CD14-positive monocyte (primary cell): ENCODE measurements around the gene BMP7. TPM values are rescaled to one million over a fixed set of nuclear protein-coding genes. Genes with fewer than 3 reads are reported as not detected.

Experiments used
- DNase-seq, 3 donors: peaks; one replicate each; pipeline ENCODE4 v3.0.0-alpha.2; 2011 to 2022
- H2AFZ ChIP-seq: 2 replicates; pipeline ENCODE4 v1.6.0; 2012; ENCODE audit warnings: mild to moderate bottlenecking, low read depth, low read length, inconsistent platforms; ENCODE audit not compliant: insufficient read depth, poor library complexity, severe bottlenecking
- H3K27ac ChIP-seq, 2 donors: 1 replicate in 1 of 2; 2 replicates in 1 of 2; pipeline ENCODE4 v1.5.1; 2012 to 2013; ENCODE audit warnings: low read length in 2 of 2, control low read depth in 1 of 2, inconsistent platforms in 1 of 2, low read depth in 1 of 2, mild to moderate bottlenecking in 1 of 2
- H3K27me3 ChIP-seq, 2 donors: one replicate each; pipeline versions ENCODE4 v1.6.0 to v1.6.1; 2011 to 2013; ENCODE audit warnings: low read length in 2 of 2; ENCODE audit not compliant: control insufficient read depth in 2 of 2, insufficient read depth in 2 of 2
- H3K36me3 ChIP-seq, 2 donors: replicated peaks in 1 of 2; 1 replicate in 1 of 2; 2 replicates in 1 of 2; pipeline versions ENCODE4 v1.5.1 to v1.6.1; 2012 to 2013; ENCODE audit warnings: low read length in 2 of 2, control low read depth in 1 of 2, inconsistent platforms in 1 of 2, mild to moderate bottlenecking in 1 of 2; ENCODE audit not compliant: insufficient read depth in 2 of 2, control insufficient read depth in 1 of 2
- H3K4me1 ChIP-seq, 2 donors: 1 replicate in 1 of 2; 2 replicates in 1 of 2; pipeline versions ENCODE4 v1.5.1 to v1.6.1; 2012 to 2013; ENCODE audit warnings: low read length in 2 of 2, control low read depth in 1 of 2, inconsistent platforms in 1 of 2, mild to moderate bottlenecking in 1 of 2, moderate library complexity in 1 of 2; ENCODE audit not compliant: insufficient read depth in 2 of 2, control insufficient read depth in 1 of 2
- H3K4me2 ChIP-seq: replicated peaks from 2 replicates; pipeline ENCODE3; 2012; ENCODE audit warnings: low read length, moderate library complexity, mild to moderate bottlenecking; ENCODE audit not compliant: poor library complexity, severe bottlenecking; ENCODE audit errors: extremely low read depth
- H3K4me3 ChIP-seq, 3 experiments: fragments of 200-600 bp in 1 of 3; sonication (generic) in 1 of 3; replicated peaks in 1 of 3; 1 replicate in 2 of 3; 2 replicates in 1 of 3; pipeline ENCODE4 v1.5.1; 2011 to 2013; ENCODE audit warnings: low read length in 3 of 3, mild to moderate bottlenecking in 3 of 3, control low read depth in 2 of 3, low read depth in 2 of 3, inconsistent platforms in 1 of 3, moderate library complexity in 1 of 3
- H3K79me2 ChIP-seq: 2 replicates; pipeline ENCODE4 v1.6.0; 2012; ENCODE audit warnings: mild to moderate bottlenecking, control low read depth, inconsistent platforms, low read length, moderate library complexity; ENCODE audit not compliant: insufficient read depth
- H3K9ac ChIP-seq: 2 replicates; pipeline ENCODE4 v1.6.0; 2017; ENCODE audit warnings: low read length, mild to moderate bottlenecking; ENCODE audit not compliant: insufficient read depth, poor library complexity, severe bottlenecking
- H3K9me3 ChIP-seq, 2 donors: replicated peaks in 1 of 2; 1 replicate in 1 of 2; 2 replicates in 1 of 2; pipeline versions ENCODE4 v1.5.1 to v1.6.1; 2012 to 2013; ENCODE audit warnings: low read length in 2 of 2, control low read depth in 1 of 2; ENCODE audit not compliant: control insufficient read depth in 1 of 2, insufficient read depth in 1 of 2
- H4K20me1 ChIP-seq: 2 replicates; pipeline ENCODE4 v1.6.0; 2012; ENCODE audit warnings: mild to moderate bottlenecking, low read length, control low read depth, moderate library complexity; ENCODE audit not compliant: insufficient read depth
- H3K27ac Mint-ChIP-seq, 7 donors: one replicate each; pipeline ENCODE4 v1.8.0; 2020; ENCODE audit warnings: mild to moderate bottlenecking in 7 of 7, mixed read lengths in 7 of 7, moderate library complexity in 6 of 7, inconsistent platforms in 2 of 7
- H3K27me3 Mint-ChIP-seq, 3 donors: one replicate each; pipeline ENCODE4 v1.8.0; 2021 to 2022; ENCODE audit warnings: low read depth in 3 of 3, mild to moderate bottlenecking in 3 of 3, mixed read lengths in 3 of 3, moderate library complexity in 3 of 3, inconsistent platforms in 1 of 3
- H3K36me3 Mint-ChIP-seq, 2 donors: one replicate each; pipeline ENCODE4 v1.8.0; 2020; ENCODE audit warnings: mixed read lengths in 2 of 2, inconsistent platforms in 1 of 2, mild to moderate bottlenecking in 1 of 2
- H3K4me1 Mint-ChIP-seq: one replicate; pipeline ENCODE4 v1.8.0; 2020; ENCODE audit warnings: mild to moderate bottlenecking, mixed read lengths
- H3K4me3 Mint-ChIP-seq, 2 donors: one replicate each; pipeline ENCODE4 v1.8.0; 2020; ENCODE audit warnings: mild to moderate bottlenecking in 2 of 2, mixed read lengths in 2 of 2, moderate library complexity in 1 of 2
- H3K9me3 Mint-ChIP-seq, 7 donors: one replicate each; pipeline ENCODE4 v1.8.0; 2020 to 2022; ENCODE audit warnings: mixed read lengths in 7 of 7, mild to moderate bottlenecking in 6 of 7, moderate library complexity in 6 of 7, inconsistent platforms in 2 of 7
- WGBS: methylation state at CpG from one replicate; pipeline ENCODE4 v1.1.5; 2013; ENCODE audit warnings: missing lambda C conversion rate; ENCODE audit not compliant: insufficient coverage; 5-methylcytosine and 5-hydroxymethylcytosine counted together
- intact Hi-C, 2 donors: fragments of 100-400 bp; cut with micrococcal nuclease; formaldehyde crosslinking; loops; one replicate each; pipeline versions ENCODE4 v1.15.0 to v1.15.1; 2023
- polyA plus RNA-seq, 3 donors: library from polyadenylated mRNA; depleted of rRNA in 1 of 3; unstranded in 2 of 3; stranded (reverse) in 1 of 3; fragments of 300-500 nt in 2 of 3; fragments of >200 nt in 1 of 3; fragmentation: Illumina TruSeq in 2 of 3; gene quantifications; 1 replicate in 2 of 3; 2 replicates in 1 of 3; pipeline ENCODE4 v1.2.3, GENCODE V29; 2012 to 2021
- TF ChIP-seq, protein P1 (sequence below): fragments of 200-600 bp; IDR thresholded peaks from one replicate; pipeline ENCODE4 v1.8.0; 2022; ENCODE audit warnings: antibody characterized with exemption, mild to moderate bottlenecking

BMP7 gene
- polyA plus RNA-seq, 3 donors, result not detected

DNA sequence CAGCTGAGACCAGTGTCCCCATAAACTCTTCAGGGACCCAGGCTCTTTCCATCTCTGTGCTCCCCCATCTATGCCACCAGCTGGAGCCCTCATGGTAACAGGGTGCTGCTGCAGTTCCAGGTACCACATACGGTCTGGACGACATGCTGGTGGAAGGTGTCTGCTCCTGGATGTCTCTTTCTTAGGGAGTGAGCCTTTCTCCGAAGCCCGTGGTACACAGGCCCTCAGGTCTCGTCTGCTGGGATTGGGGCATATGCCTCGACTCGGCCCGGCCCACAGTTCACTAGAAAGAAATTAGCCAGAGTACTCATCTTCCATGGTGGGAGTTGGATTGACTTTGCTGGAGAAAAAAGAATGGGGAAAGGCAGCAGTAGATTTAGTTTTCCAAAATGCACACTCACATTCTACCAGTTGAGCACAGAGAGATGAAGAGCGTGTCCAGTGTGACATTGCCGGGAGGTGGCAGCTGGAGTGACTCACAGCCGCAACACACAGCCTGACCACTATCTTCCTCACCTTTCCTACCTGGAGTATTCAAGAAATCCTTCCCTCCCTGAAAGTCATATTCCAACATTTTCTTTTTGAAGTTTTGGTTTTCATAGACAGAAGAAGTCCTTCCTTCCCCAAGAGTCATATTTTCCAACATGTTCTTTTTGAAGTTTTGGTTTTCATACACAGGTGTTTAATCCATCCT, 44.5 kb upstream of the BMP7 start:
- Histone ChIP-seq H3K4me1 (no peaks in the 10 kb centered on the region), H3K27ac (no peak overlapping the region), H3K79me2 (no peaks in the 10 kb centered on the region), H3K4me3 (no peak overlapping the region), H2AFZ (no peak overlapping the region), H3K9me3 (no peaks in the 10 kb centered on the region), H3K4me2 (no peak overlapping the region), H4K20me1 (no peaks in the 10 kb centered on the region), H3K36me3 (no peaks in the 10 kb centered on the region), H3K27me3 (no peaks in the 10 kb centered on the region), H3K9ac (no peak overlapping the region)
- H3K27me3 Mint-ChIP-seq, result peaks cover 0 to 7% (median 6%) of the 10 kb centered on the region in 3 donors
- no peak overlapping the region for H3K27ac Mint-ChIP-seq
- H3K4me3 Mint-ChIP-seq, result no peak overlapping the region
- WGBS, result 92% methylated on average over 4 of the region's 11 CpGs
- H3K9me3 Mint-ChIP-seq, result peaks cover 0 to 4% (median 0%) of the 10 kb centered on the region in 7 donors
- intact Hi-C loops, result no loop called here
- DNase-seq, result no peak
- no peaks in the 10 kb centered on the region for H3K36me3 Mint-ChIP-seq
- H3K4me1 Mint-ChIP-seq, result no peaks in the 10 kb centered on the region
- TF ChIP-seq, protein P1, sequence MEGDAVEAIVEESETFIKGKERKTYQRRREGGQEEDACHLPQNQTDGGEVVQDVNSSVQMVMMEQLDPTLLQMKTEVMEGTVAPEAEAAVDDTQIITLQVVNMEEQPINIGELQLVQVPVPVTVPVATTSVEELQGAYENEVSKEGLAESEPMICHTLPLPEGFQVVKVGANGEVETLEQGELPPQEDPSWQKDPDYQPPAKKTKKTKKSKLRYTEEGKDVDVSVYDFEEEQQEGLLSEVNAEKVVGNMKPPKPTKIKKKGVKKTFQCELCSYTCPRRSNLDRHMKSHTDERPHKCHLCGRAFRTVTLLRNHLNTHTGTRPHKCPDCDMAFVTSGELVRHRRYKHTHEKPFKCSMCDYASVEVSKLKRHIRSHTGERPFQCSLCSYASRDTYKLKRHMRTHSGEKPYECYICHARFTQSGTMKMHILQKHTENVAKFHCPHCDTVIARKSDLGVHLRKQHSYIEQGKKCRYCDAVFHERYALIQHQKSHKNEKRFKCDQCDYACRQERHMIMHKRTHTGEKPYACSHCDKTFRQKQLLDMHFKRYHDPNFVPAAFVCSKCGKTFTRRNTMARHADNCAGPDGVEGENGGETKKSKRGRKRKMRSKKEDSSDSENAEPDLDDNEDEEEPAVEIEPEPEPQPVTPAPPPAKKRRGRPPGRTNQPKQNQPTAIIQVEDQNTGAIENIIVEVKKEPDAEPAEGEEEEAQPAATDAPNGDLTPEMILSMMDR, result no peak

- TF ChIP-seq, protein P1, result no peak
- Histone ChIP-seq H2AFZ (no peak overlapping the region), H3K36me3 (no peaks in the 10 kb centered on the region), H3K9ac (no peak overlapping the region), H4K20me1 (no peaks in the 10 kb centered on the region), H3K27me3 (no peaks in the 10 kb centered on the region), H3K9me3 (no peaks in the 10 kb centered on the region), H3K4me2 (no peak overlapping the region), H3K4me3 (no peak overlapping the region), H3K27ac (no peak overlapping the region), H3K79me2 (no peaks in the 10 kb centered on the region), H3K4me1 (no peaks in the 10 kb centered on the region)
- H3K4me3 Mint-ChIP-seq, result no peak overlapping the region
- intact Hi-C loops, result no loop called here
- H3K36me3 Mint-ChIP-seq, result no peaks in the 10 kb centered on the region
- H3K9me3 Mint-ChIP-seq, result peaks cover 0 to 4% (median 0%) of the 10 kb centered on the region in 7 donors
- DNase-seq, result no peak
- H3K27ac Mint-ChIP-seq, result no peak overlapping the region
- H3K4me1 Mint-ChIP-seq, result no peaks in the 10 kb centered on the region
- WGBS, result 68% methylated on average over 3 of the region's 9 CpGs
- H3K27me3 Mint-ChIP-seq, result peaks cover 0 to 8% (median 2%) of the 10 kb centered on the region in 3 donors
Measured at GRCh38 chr20:57309544-57310115, 43.2 kb upstream of the BMP7 start.
